Fibroblast of lung (primary cell): ENCODE data around the gene PRPS2. TPM values are rescaled to one million over a fixed set of nuclear protein-coding genes. Genes with fewer than 3 reads are reported as not detected.

Experiments used
- DNase-seq, 2 donors: peaks; one replicate each; pipeline versions ENCODE4 v3.0.0 to v3.0.0-alpha.2; 2010; ENCODE audit warnings: low read depth in 2 of 2
- H2AFZ ChIP-seq: 2 replicates; pipeline ENCODE4 v1.5.1; 2012; ENCODE audit warnings: low read length, control low read depth, inconsistent platforms
- H3K27ac ChIP-seq: 2 replicates; pipeline ENCODE4 v1.5.1; 2011; ENCODE audit warnings: low read length, control low read depth; ENCODE audit not compliant: insufficient read depth
- H3K27me3 ChIP-seq: 2 replicates; pipeline ENCODE4 v1.5.1; 2011; ENCODE audit warnings: mild to moderate bottlenecking, low read length; ENCODE audit not compliant: control insufficient read depth, insufficient read depth
- H3K36me3 ChIP-seq: 2 replicates; pipeline ENCODE4 v1.5.1; 2011; ENCODE audit warnings: low read length; ENCODE audit not compliant: control insufficient read depth, insufficient read depth
- H3K4me1 ChIP-seq: 2 replicates; pipeline ENCODE4 v1.5.1; 2011; ENCODE audit warnings: low read length; ENCODE audit not compliant: control insufficient read depth, insufficient read depth; ENCODE audit errors: extremely low read depth
- H3K4me2 ChIP-seq: 2 replicates; pipeline ENCODE4 v1.5.1; 2011; ENCODE audit warnings: low read length, control low read depth; ENCODE audit not compliant: insufficient read depth; ENCODE audit errors: extremely low read depth
- H3K4me3 ChIP-seq, 4 experiments: fragments of 200-600 bp in 1 of 4; sonication (generic) in 1 of 4; replicated peaks in 1 of 4; 2 replicates each; pipeline ENCODE4 v1.5.1; 2011 to 2016; ENCODE audit warnings: low read length in 4 of 4, low read depth in 3 of 4, mild to moderate bottlenecking in 3 of 4, control low read depth in 2 of 4, inconsistent platforms in 1 of 4, mixed read lengths in 1 of 4; ENCODE audit not compliant: insufficient read depth in 1 of 4; ENCODE audit errors: control extremely low read depth in 1 of 4
- H3K79me2 ChIP-seq: 2 replicates; pipeline ENCODE4 v1.5.1; 2012; ENCODE audit warnings: mild to moderate bottlenecking, low read length, inconsistent platforms; ENCODE audit not compliant: control insufficient read depth, insufficient read depth
- H3K9ac ChIP-seq: 2 replicates; pipeline ENCODE4 v1.5.1; 2011; ENCODE audit warnings: mild to moderate bottlenecking, low read length, control low read depth; ENCODE audit not compliant: insufficient read depth
- H3K9me3 ChIP-seq: 2 replicates; pipeline ENCODE4 v1.5.1; 2012; ENCODE audit warnings: low read depth, low read length; ENCODE audit not compliant: control insufficient read depth, insufficient read depth
- H4K20me1 ChIP-seq: 2 replicates; pipeline ENCODE4 v1.5.1; 2011; ENCODE audit warnings: low read length; ENCODE audit not compliant: control insufficient read depth, insufficient read depth; ENCODE audit errors: extremely low read depth
- CTCF ChIP-seq, 2 donors: IDR thresholded peaks in 1 of 2; conservative IDR thresholded peaks in 1 of 2; 1 replicate in 1 of 2; 2 replicates in 1 of 2; pipeline ENCODE4 v1.5.1; 2011 to 2012; ENCODE audit warnings: low read length in 2 of 2, control low read depth in 1 of 2, inconsistent platforms in 1 of 2, low read depth in 1 of 2, mild to moderate bottlenecking in 1 of 2
- EZH2 ChIP-seq: IDR thresholded peaks from 2 replicates; pipeline ENCODE4 v1.5.1; 2012; ENCODE audit warnings: low read length, control low read depth, mild to moderate bottlenecking; ENCODE audit errors: missing control alignments
- polyA plus RNA-seq, 2 donors: library from polyadenylated mRNA; depleted of rRNA in 1 of 2; stranded (reverse) in 1 of 2; unstranded in 1 of 2; fragments of >200 nt; gene quantifications; 2 replicates each; pipeline ENCODE4 v1.2.1, GENCODE V29; 2011 to 2012; ENCODE audit warnings: missing spikeins in 1 of 2
- total RNA-seq: library from RNA; depleted of rRNA; stranded (reverse); fragments of >200 nt; gene quantifications from 2 replicates; pipeline ENCODE4 v1.2.1, GENCODE V29; 2014

The PRPS2 gene
- total and polyA plus RNA-seq, 2 donors (not counting 1 experiment from before 2014, with no cell fraction given), result 13.6 to 25.3 TPM

GRCh38 chrX:12871257-12871656, 80.0 kb downstream of the PRPS2 start:
- H3K4me2 ChIP-seq, result no peak overlapping the region
- no peaks in the 10 kb centered on the region for H3K79me2 ChIP-seq
- no peak overlapping the region for H3K4me3 ChIP-seq
- H3K27ac ChIP-seq, result no peak overlapping the region
- no peak for TF ChIP-seq CTCF (conservative IDR thresholded peaks at IDR 0.05 in 1 of 2, IDR thresholded peaks at IDR 0.05 in 1 of 2; ENCODE audit: low read depth in 1 of 2, low read length in 2 of 2)
- no peak for TF ChIP-seq EZH2
- no peak overlapping the region for H2AFZ ChIP-seq
- no peaks in the 10 kb centered on the region for H4K20me1 ChIP-seq
- no peaks in the 10 kb centered on the region for H3K9me3 ChIP-seq
- no peaks in the 10 kb centered on the region for H3K27me3 ChIP-seq
- H3K4me1 ChIP-seq, result no peaks in the 10 kb centered on the region
- DNase-seq, result peak in 1 of 2 donors; percentile 17
- no peak overlapping the region for H3K9ac ChIP-seq
- H3K36me3 ChIP-seq, result no peaks in the 10 kb centered on the region

GRCh38 chrX:12872741-12873140, 81.5 kb downstream of the PRPS2 start:
- Histone ChIP-seq H3K27ac (no peak overlapping the region), H3K4me2 (no peak overlapping the region), H3K9me3 (no peaks in the 10 kb centered on the region), H3K36me3 (no peaks in the 10 kb centered on the region), H3K4me1 (no peaks in the 10 kb centered on the region), H2AFZ (no peak overlapping the region), H3K27me3 (no peaks in the 10 kb centered on the region), H4K20me1 (no peaks in the 10 kb centered on the region), H3K9ac (no peak overlapping the region), H3K79me2 (no peaks in the 10 kb centered on the region), H3K4me3 (no peak overlapping the region)
- no peak for TF ChIP-seq EZH2
- no peak for TF ChIP-seq CTCF (conservative IDR thresholded peaks at IDR 0.05 in 1 of 2, IDR thresholded peaks at IDR 0.05 in 1 of 2; ENCODE audit: low read depth in 1 of 2, low read length in 2 of 2)
- DNase-seq, result no peak

Other genes starting within 250 kb of the PRPS2 start
- gene TLR7, start 75.7 kb downstream of the PRPS2 start, total RNA-seq, result not detected in 2 replicates
- not detected in 2 replicates for gene TLR7, start 75.7 kb downstream of the PRPS2 start, polyA plus RNA-seq
- gene TLR8, start 115.2 kb downstream of the PRPS2 start, total RNA-seq, result not detected in 2 replicates
- not detected in 2 replicates for gene TLR8, start 115.2 kb downstream of the PRPS2 start, polyA plus RNA-seq
- 14,195 and 17,013 TPM in 2 replicates for gene TMSB4X, start 183.7 kb downstream of the PRPS2 start, total RNA-seq
- gene TMSB4X, start 183.7 kb downstream of the PRPS2 start, polyA plus RNA-seq, result 10,803 and 14,631 TPM in 2 replicates